ENCODE measurements around the gene EDA2R. TPM values are rescaled to one million over a fixed set of nuclear protein-coding genes. Genes with fewer than 3 reads are reported as not detected.

Gene EDA2R
- polyA plus RNA-seq, 1 donor: 0.43 TPM

DNA sequence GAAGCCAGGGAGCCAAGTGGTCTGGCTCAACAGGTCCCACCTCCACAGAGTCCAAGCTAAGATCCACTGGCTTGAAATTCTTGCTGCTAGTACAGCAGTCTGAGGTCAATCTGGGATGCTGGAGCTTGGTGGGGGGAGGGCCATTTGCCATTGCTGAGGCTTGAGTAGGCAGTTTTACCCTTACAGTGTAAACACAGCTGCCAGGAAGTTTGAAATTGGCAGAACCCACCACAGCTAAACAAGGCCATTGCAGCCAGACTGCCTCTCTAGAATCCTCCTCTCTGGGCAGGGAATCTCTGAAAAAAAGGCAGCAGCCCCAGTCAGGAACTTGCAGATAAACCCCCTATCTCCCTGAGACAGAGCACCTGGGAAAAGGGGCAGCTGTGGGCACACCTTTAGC, 84.9 kb downstream of the EDA2R start:
- no peaks in the 10 kb centered on the region for H3K36me3 ChIP-seq (ENCODE audit: control insufficient read depth, insufficient read depth, low read length)
- no peaks in the 10 kb centered on the region for H3K9me3 ChIP-seq (ENCODE audit: control insufficient read depth, low read depth, low read length)
- no peak for DNase-seq
- H3K27me3 ChIP-seq (ENCODE audit: control insufficient read depth, insufficient read depth, low read length): no peaks in the 10 kb centered on the region
- H3K27ac ChIP-seq (ENCODE audit: low read length): no peak overlapping the region
- H3K4me1 ChIP-seq (ENCODE audit: control insufficient read depth, insufficient read depth, low read length): no peaks in the 10 kb centered on the region
- H3K4me3 ChIP-seq (ENCODE audit: low read length): no peak overlapping the region

DNA sequence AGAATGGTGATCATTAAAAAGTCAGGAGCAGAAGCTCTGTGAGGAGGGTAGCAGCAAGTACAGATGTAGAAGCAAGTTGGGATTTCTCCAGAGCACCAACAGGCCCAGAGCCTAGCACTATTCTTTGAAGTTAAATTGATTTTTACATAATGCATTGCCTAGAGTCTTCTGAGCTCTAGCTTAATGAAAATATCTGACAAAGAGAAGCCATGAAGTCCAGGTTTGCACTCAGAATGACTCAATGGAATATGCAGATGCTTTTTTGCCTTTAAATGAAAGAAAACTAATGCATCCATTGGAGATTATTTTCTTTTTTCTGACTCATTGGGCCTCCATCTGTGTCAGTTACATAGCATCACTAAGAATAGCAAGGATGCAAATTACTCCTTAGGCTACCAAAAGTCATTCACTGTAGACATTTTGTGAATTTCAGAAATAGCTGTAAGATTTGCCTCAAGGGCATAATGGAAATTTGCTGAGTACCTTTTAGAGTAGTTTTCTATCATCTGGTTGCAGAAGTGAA, 91.0 kb downstream of the EDA2R start:
- Histone ChIP-seq H3K27me3 (ENCODE audit: control insufficient read depth, insufficient read depth, low read length) (no peaks in the 10 kb centered on the region), H3K4me1 (ENCODE audit: control insufficient read depth, insufficient read depth, low read length) (no peaks in the 10 kb centered on the region), H3K9me3 (ENCODE audit: control insufficient read depth, low read depth, low read length) (no peaks in the 10 kb centered on the region), H3K27ac (ENCODE audit: low read length) (no peak overlapping the region), H3K4me3 (ENCODE audit: low read length) (no peak overlapping the region), H3K36me3 (ENCODE audit: control insufficient read depth, insufficient read depth, low read length) (no peaks in the 10 kb centered on the region)
- DNase-seq: no peak

Measured in large intestine (tissue), 3 donors.